Breast epithelium (tissue), 3 donors: ENCODE data around the gene NACC2.

Source experiments
- POLR2A ChIP-seq: fragments of 450-650 bp; IDR thresholded peaks from one replicate; pipeline ENCODE4 v1.6.1; 2016; ENCODE audit warnings: antibody characterized with exemption, mild to moderate bottlenecking, moderate library complexity
- TF ChIP-seq, protein P1 (sequence below), 3 donors: fragments of 450-650 bp; IDR thresholded peaks; one replicate each; pipeline ENCODE4 v1.5.1; 2016 to 2017; ENCODE audit warnings: antibody characterized with exemption in 3 of 3, mild to moderate bottlenecking in 3 of 3, moderate library complexity in 3 of 3

DNA sequence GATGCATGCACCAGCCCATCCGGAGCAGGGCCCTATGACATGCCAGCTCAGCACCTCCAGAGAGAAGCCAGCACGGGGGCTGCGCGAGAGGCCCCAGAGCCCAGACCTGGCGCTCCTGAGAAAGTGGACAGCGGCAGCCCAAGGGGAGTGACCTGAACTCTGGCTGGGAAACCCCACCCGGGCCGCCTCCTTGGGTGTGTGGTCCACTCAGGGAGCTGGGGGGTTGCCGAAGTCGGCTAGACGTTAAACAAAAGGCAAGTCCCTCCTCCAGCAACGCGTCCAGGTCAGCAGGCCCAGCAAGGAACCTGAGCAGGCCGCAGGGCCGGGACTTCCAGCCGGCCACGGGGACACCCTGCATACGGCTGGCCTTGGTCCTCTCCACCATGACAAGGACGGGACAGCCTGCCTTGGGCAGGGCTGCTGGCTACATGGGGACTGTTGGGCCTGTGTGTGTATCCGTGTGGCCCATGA lies 35.7 kb downstream of the NACC2 start:
- TF ChIP-seq, protein P1, sequence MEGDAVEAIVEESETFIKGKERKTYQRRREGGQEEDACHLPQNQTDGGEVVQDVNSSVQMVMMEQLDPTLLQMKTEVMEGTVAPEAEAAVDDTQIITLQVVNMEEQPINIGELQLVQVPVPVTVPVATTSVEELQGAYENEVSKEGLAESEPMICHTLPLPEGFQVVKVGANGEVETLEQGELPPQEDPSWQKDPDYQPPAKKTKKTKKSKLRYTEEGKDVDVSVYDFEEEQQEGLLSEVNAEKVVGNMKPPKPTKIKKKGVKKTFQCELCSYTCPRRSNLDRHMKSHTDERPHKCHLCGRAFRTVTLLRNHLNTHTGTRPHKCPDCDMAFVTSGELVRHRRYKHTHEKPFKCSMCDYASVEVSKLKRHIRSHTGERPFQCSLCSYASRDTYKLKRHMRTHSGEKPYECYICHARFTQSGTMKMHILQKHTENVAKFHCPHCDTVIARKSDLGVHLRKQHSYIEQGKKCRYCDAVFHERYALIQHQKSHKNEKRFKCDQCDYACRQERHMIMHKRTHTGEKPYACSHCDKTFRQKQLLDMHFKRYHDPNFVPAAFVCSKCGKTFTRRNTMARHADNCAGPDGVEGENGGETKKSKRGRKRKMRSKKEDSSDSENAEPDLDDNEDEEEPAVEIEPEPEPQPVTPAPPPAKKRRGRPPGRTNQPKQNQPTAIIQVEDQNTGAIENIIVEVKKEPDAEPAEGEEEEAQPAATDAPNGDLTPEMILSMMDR (IDR thresholded peaks at IDR 0.05) = no peak
- TF ChIP-seq POLR2A = no peak
